Measurements from ENCODE around the gene KCNJ13.

Gene KCNJ13

GRCh38 chr2:232787806-232788205 is 11.4 kb upstream of the KCNJ13 start:
- H3K36me3 ChIP-seq (ENCODE audit: insufficient read depth, low read length), result peaks cover 61% of the 10 kb centered on the region
- no peaks in the 10 kb centered on the region for H3K9me3 ChIP-seq (ENCODE audit: low read length)
- H3K4me3 ChIP-seq (ENCODE audit: low read length), result no peak overlapping the region
- H3K4me1 ChIP-seq (ENCODE audit: insufficient read depth, low read length), result no peaks in the 10 kb centered on the region
- no peaks in the 10 kb centered on the region for H3K27me3 ChIP-seq (ENCODE audit: insufficient read depth, low read length)
- H2AFZ ChIP-seq (ENCODE audit: low read depth, low read length), result no peak overlapping the region

DNA sequence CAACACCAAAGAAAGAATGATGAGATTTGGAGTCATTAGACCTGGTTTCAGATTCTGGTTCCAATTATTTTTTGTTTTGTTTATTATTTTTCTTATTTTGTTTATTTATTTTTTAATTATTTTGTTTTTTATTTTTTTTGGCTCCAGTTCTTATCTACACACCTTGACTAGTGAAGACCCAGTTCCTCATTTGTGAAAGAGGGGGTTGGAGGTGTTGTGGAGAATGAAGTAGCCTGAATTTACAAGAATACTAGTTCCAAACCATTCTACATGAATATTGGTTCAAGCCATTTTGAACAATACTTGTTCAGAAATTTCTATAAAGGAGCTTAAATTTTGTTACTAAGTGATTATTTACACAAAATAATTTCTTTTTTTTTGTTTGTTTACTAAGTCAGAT is 6.9 kb upstream of the KCNJ13 start:
- no peaks in the 10 kb centered on the region for H3K27me3 ChIP-seq (ENCODE audit: insufficient read depth, low read length)
- peaks cover 24% of the 10 kb centered on the region for H3K36me3 ChIP-seq (ENCODE audit: insufficient read depth, low read length)
- no peak overlapping the region for H3K4me3 ChIP-seq (ENCODE audit: low read length)
- no peaks in the 10 kb centered on the region for H3K4me1 ChIP-seq (ENCODE audit: insufficient read depth, low read length)
- no peak overlapping the region for H2AFZ ChIP-seq (ENCODE audit: low read depth, low read length)
- H3K9me3 ChIP-seq (ENCODE audit: low read length), result no peaks in the 10 kb centered on the region

DNA sequence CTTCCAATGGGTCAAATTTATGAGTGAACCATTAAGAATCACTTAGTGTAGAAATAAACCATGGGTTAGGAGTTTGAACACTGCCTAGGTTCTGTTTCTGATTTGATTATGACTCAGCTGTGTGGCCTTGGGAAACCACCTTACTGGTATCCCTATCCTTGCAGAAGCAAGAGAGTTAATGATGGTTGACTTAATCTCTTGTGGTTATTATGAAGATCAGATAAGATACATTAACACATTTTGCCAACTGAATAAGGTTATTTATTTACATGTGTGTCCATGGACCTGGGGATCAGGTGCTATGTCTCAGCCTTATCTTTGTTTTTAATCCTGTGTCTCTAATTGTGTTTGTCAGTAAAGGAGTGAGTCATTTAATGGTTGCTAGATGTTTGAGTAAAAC is 5.4 kb upstream of the KCNJ13 start:
- Histone ChIP-seq H3K4me1 (ENCODE audit: insufficient read depth, low read length) (no peaks in the 10 kb centered on the region), H3K9me3 (ENCODE audit: low read length) (no peaks in the 10 kb centered on the region), H2AFZ (ENCODE audit: low read depth, low read length) (no peak overlapping the region), H3K36me3 (ENCODE audit: insufficient read depth, low read length) (peaks cover 14% of the 10 kb centered on the region), H3K4me3 (ENCODE audit: low read length) (no peak overlapping the region), H3K27me3 (ENCODE audit: insufficient read depth, low read length) (no peaks in the 10 kb centered on the region)

- Histone ChIP-seq H3K27me3 (ENCODE audit: insufficient read depth, low read length) (no peaks in the 10 kb centered on the region), H3K9me3 (ENCODE audit: low read length) (no peaks in the 10 kb centered on the region), H3K4me1 (ENCODE audit: insufficient read depth, low read length) (peaks cover 6% of the 10 kb centered on the region), H3K36me3 (ENCODE audit: insufficient read depth, low read length) (peaks cover 11% of the 10 kb centered on the region), H3K4me3 (ENCODE audit: low read length) (no peak overlapping the region), H2AFZ (ENCODE audit: low read depth, low read length) (no peak overlapping the region)
Measured at GRCh38 chr2:232779934-232780333, 3.6 kb upstream of the KCNJ13 start.

DNA sequence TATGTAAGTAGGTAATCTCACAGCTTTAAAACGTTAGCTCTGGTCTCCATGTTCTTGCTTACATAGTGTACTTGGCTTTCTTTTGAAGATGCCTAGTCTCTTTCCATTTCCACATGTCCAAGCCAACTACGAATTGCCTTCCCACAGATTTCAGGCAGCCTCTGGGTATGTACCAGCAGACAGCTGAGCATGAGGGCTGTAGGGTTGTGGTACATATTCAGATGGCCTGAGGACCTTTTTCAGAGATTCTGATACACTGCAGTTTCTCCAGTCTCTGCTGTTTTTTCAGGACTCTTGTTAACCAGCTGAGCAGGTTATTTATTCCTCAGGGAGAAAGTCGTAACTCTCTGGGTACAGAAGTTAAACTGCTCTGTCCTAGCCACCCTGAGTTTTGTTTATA is 3.1 kb upstream of the KCNJ13 start:
- Histone ChIP-seq H3K4me1 (ENCODE audit: insufficient read depth, low read length) (peaks cover 6% of the 10 kb centered on the region), H3K27me3 (ENCODE audit: insufficient read depth, low read length) (no peaks in the 10 kb centered on the region), H2AFZ (ENCODE audit: low read depth, low read length) (no peak overlapping the region), H3K9me3 (ENCODE audit: low read length) (no peaks in the 10 kb centered on the region), H3K36me3 (ENCODE audit: insufficient read depth, low read length) (peaks cover 7% of the 10 kb centered on the region), H3K4me3 (ENCODE audit: low read length) (no peak overlapping the region)

DNA sequence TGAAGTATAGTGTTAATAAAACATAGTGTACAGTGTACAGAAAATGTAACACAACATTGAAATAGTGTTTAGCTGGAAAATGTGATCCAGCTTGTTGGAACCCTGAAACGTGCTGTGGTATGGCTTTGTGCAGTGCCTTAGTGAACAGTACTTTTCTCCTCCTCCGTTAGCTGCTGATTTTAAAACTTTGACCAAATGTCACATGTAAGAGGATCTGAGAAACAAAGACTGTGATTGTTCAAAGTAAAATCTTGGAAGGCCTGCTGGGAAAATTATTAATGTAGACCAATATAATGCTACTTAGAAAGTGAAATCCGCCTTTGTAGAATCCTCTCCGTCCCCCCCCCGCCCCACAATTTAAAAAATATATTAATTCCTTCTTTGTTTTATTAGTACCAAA is 911 bp upstream of the KCNJ13 start:
- H3K4me3 ChIP-seq (ENCODE audit: low read length), result no peak overlapping the region
- peaks cover 10% of the 10 kb centered on the region for H3K36me3 ChIP-seq (ENCODE audit: insufficient read depth, low read length)
- peaks cover 6% of the 10 kb centered on the region for H3K4me1 ChIP-seq (ENCODE audit: insufficient read depth, low read length)
- H3K9me3 ChIP-seq (ENCODE audit: low read length), result no peaks in the 10 kb centered on the region
- no peaks in the 10 kb centered on the region for H3K27me3 ChIP-seq (ENCODE audit: insufficient read depth, low read length)
- no peak overlapping the region for H2AFZ ChIP-seq (ENCODE audit: low read depth, low read length)

DNA sequence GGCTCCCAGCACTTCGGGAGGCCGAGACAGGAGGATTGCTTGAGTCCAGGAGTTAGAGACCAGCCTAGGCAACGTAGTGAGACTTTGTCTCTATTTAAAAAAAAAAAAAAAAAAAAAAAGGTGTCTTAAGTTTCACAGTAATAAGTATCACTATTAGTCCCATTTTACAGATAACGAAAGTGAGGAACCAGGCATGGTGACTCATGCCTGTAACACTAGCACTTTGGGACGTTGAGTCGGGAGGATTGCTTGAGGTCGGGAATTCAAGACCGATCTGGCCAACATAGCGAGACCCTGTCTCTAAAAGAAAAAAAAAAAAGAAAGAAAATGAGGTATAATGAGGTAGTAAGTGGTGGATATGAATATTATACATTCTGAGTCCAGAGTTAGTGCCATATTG is 2.5 kb downstream of the KCNJ13 start:
- H3K36me3 ChIP-seq (ENCODE audit: insufficient read depth, low read length), result peaks cover 19% of the 10 kb centered on the region
- H3K9me3 ChIP-seq (ENCODE audit: low read length), result no peaks in the 10 kb centered on the region
- H2AFZ ChIP-seq (ENCODE audit: low read depth, low read length), result no peak overlapping the region
- H3K27me3 ChIP-seq (ENCODE audit: insufficient read depth, low read length), result no peaks in the 10 kb centered on the region
- H3K4me1 ChIP-seq (ENCODE audit: insufficient read depth, low read length), result peaks cover 6% of the 10 kb centered on the region
- no peak overlapping the region for H3K4me3 ChIP-seq (ENCODE audit: low read length)

DNA sequence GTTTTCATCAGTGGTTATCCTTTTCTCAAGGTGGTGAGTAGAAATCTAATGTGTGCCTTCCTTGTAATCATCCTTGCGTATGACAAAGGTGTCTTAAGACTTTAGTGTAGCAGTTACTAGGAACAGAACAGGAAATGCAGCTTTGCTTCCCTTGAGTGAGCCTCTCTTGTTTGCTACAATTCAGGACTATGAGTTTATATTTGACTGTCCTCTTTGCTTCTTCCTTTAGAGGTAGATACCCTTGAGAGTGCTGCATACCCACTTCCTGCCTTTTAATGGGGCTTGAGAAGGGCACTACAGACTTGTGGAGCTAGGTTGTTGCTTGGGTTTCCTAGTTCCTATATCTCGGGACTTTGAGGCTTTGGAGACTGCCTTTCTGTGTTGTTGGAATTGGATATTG is 3.8 kb downstream of the KCNJ13 start:
- Histone ChIP-seq H3K4me3 (ENCODE audit: low read length) (no peak overlapping the region), H2AFZ (ENCODE audit: low read depth, low read length) (no peak overlapping the region), H3K36me3 (ENCODE audit: insufficient read depth, low read length) (peaks cover 27% of the 10 kb centered on the region), H3K9me3 (ENCODE audit: low read length) (no peaks in the 10 kb centered on the region), H3K27me3 (ENCODE audit: insufficient read depth, low read length) (no peaks in the 10 kb centered on the region), H3K4me1 (ENCODE audit: insufficient read depth, low read length) (peaks cover 6% of the 10 kb centered on the region)

- Histone ChIP-seq H3K27me3 (ENCODE audit: insufficient read depth, low read length) (no peaks in the 10 kb centered on the region), H2AFZ (ENCODE audit: low read depth, low read length) (no peak overlapping the region), H3K9me3 (ENCODE audit: low read length) (no peaks in the 10 kb centered on the region), H3K4me3 (ENCODE audit: low read length) (no peak overlapping the region), H3K4me1 (ENCODE audit: insufficient read depth, low read length) (peaks cover 6% of the 10 kb centered on the region), H3K36me3 (ENCODE audit: insufficient read depth, low read length) (peaks cover 31% of the 10 kb centered on the region)
Measured at GRCh38 chr2:232771870-232772269, 4.5 kb downstream of the KCNJ13 start.

GRCh38 chr2:232770207-232770606 is 6.2 kb downstream of the KCNJ13 start:
- Histone ChIP-seq H3K4me1 (ENCODE audit: insufficient read depth, low read length) (no peaks in the 10 kb centered on the region), H3K27me3 (ENCODE audit: insufficient read depth, low read length) (no peaks in the 10 kb centered on the region), H3K4me3 (ENCODE audit: low read length) (no peak overlapping the region), H2AFZ (ENCODE audit: low read depth, low read length) (no peak overlapping the region), H3K9me3 (ENCODE audit: low read length) (no peaks in the 10 kb centered on the region), H3K36me3 (ENCODE audit: insufficient read depth, low read length) (peaks cover 36% of the 10 kb centered on the region)

DNA sequence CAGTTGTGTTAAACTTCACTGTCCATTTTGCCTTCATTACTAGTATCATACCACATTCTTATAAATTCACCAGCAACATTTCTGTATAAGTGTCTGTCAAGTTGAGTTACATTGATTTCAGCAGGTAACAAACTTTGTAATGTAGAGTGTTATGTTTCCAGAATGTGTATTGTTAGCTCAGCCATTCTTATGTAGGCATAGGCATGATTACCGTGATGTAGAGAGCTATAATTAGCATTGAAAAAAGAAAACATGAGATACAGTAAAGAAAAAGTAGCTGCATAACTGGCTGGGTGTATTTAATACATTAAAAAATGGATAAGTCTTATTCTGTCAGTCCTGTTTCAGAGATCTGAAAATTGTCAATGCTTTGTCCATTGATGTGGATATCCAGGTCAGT is 8.5 kb downstream of the KCNJ13 start:
- H3K4me1 ChIP-seq (ENCODE audit: insufficient read depth, low read length), result no peaks in the 10 kb centered on the region
- H3K27me3 ChIP-seq (ENCODE audit: insufficient read depth, low read length), result no peaks in the 10 kb centered on the region
- no peak overlapping the region for H2AFZ ChIP-seq (ENCODE audit: low read depth, low read length)
- H3K36me3 ChIP-seq (ENCODE audit: insufficient read depth, low read length), result peaks cover 49% of the 10 kb centered on the region
- no peaks in the 10 kb centered on the region for H3K9me3 ChIP-seq (ENCODE audit: low read length)
- no peak overlapping the region for H3K4me3 ChIP-seq (ENCODE audit: low read length)

- Histone ChIP-seq H2AFZ (ENCODE audit: low read depth, low read length) (no peak overlapping the region), H3K27me3 (ENCODE audit: insufficient read depth, low read length) (no peaks in the 10 kb centered on the region), H3K4me3 (ENCODE audit: low read length) (no peak overlapping the region), H3K4me1 (ENCODE audit: insufficient read depth, low read length) (no peaks in the 10 kb centered on the region), H3K36me3 (ENCODE audit: insufficient read depth, low read length) (peaks cover 49% of the 10 kb centered on the region), H3K9me3 (ENCODE audit: low read length) (no peaks in the 10 kb centered on the region)
Measured at GRCh38 chr2:232761301-232761907, 15.0 kb downstream of the KCNJ13 start.

- no peak overlapping the region for H3K4me3 ChIP-seq (ENCODE audit: low read length)
- H2AFZ ChIP-seq (ENCODE audit: low read depth, low read length), result no peak overlapping the region
- H3K4me1 ChIP-seq (ENCODE audit: insufficient read depth, low read length), result no peaks in the 10 kb centered on the region
- no peaks in the 10 kb centered on the region for H3K27me3 ChIP-seq (ENCODE audit: insufficient read depth, low read length)
- no peaks in the 10 kb centered on the region for H3K9me3 ChIP-seq (ENCODE audit: low read length)
- H3K36me3 ChIP-seq (ENCODE audit: insufficient read depth, low read length), result peaks cover 52% of the 10 kb centered on the region
Measured at GRCh38 chr2:232757905-232758304, 18.5 kb downstream of the KCNJ13 start.

- Histone ChIP-seq H3K4me1 (ENCODE audit: insufficient read depth, low read length) (no peaks in the 10 kb centered on the region), H2AFZ (ENCODE audit: low read depth, low read length) (no peak overlapping the region), H3K36me3 (ENCODE audit: insufficient read depth, low read length) (peaks cover 62% of the 10 kb centered on the region), H3K27me3 (ENCODE audit: insufficient read depth, low read length) (no peaks in the 10 kb centered on the region), H3K9me3 (ENCODE audit: low read length) (no peaks in the 10 kb centered on the region), H3K4me3 (ENCODE audit: low read length) (no peak overlapping the region)
Measured at GRCh38 chr2:232750135-232750671, 26.2 kb downstream of the KCNJ13 start.

Data from neuron (in vitro differentiated cells).